ENCODE results near the gene TMX1. TPM values are rescaled to one million over a fixed set of nuclear protein-coding genes. Genes with fewer than 3 reads are reported as not detected.

Gene TMX1
- total RNA-seq, 4 donors from 2014 or later, result 6.4 to 58.6 (median 28.8) TPM

DNA sequence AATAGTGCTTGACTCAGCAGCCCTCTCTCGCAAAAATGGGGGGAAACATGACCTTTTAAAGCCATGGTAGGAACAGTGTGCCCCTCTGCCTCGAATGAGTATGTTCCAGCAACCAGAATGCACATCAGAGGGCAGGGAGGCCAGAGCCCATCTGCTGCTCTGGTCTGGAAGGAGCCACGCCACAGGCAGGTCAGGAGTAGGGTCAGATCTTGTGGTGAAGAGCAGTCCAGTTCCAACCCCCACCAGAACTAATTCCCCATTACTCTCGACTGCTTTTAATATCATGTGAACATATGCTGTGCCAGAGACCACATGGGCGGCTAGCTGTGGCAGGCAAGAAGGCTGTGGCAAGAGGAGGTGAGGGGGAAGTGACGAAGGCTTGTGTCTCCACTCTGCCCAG lies 34.6 kb upstream of the TMX1 start:
- Histone ChIP-seq H3K9me3 (no peaks in the 10 kb centered on the region), H3K4me1 (no peaks in the 10 kb centered on the region), H3K4me3 (no peak overlapping the region), H3K27me3 (no peaks in the 10 kb centered on the region), H3K27ac (no peak overlapping the region), H3K36me3 (no peaks in the 10 kb centered on the region)
- intact Hi-C loops (cut with DNase I; ENCODE audit: low total_unique reads), result no loop called here
- no peak for DNase-seq
- TF ChIP-seq POLR2A (IDR thresholded peaks at IDR 0.05), result no peak
- TF ChIP-seq, protein P1, sequence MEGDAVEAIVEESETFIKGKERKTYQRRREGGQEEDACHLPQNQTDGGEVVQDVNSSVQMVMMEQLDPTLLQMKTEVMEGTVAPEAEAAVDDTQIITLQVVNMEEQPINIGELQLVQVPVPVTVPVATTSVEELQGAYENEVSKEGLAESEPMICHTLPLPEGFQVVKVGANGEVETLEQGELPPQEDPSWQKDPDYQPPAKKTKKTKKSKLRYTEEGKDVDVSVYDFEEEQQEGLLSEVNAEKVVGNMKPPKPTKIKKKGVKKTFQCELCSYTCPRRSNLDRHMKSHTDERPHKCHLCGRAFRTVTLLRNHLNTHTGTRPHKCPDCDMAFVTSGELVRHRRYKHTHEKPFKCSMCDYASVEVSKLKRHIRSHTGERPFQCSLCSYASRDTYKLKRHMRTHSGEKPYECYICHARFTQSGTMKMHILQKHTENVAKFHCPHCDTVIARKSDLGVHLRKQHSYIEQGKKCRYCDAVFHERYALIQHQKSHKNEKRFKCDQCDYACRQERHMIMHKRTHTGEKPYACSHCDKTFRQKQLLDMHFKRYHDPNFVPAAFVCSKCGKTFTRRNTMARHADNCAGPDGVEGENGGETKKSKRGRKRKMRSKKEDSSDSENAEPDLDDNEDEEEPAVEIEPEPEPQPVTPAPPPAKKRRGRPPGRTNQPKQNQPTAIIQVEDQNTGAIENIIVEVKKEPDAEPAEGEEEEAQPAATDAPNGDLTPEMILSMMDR (IDR thresholded peaks at IDR 0.05), result no peak

DNA sequence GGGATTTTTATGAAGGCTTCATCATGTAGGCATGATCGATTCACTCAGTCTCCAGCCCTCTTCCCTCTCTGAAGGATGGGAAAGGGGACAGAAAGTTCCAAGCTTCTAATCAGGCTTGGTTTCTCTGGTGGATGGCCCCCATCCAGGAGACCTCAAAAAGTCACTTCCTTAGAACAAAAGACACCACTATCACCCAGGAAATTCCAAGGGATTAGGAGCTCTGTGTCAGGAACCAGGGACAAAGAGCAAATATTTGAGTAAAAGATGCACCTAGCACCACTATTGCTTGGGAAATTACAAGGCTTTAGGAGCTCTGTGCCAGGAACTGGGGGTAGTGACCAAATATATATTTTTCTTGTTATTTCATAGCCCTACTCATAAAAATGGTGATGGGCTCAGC lies 33.6 kb upstream of the TMX1 start:
- H3K27ac ChIP-seq, result no peak overlapping the region
- TF ChIP-seq, protein P1 (IDR thresholded peaks at IDR 0.05), result no peak
- TF ChIP-seq POLR2A (IDR thresholded peaks at IDR 0.05), result no peak
- H3K9me3 ChIP-seq, result no peaks in the 10 kb centered on the region
- no peaks in the 10 kb centered on the region for H3K27me3 ChIP-seq
- H3K4me3 ChIP-seq, result no peak overlapping the region
- H3K36me3 ChIP-seq, result no peaks in the 10 kb centered on the region
- no peaks in the 10 kb centered on the region for H3K4me1 ChIP-seq
- intact Hi-C loops (cut with DNase I; ENCODE audit: low total_unique reads), result no loop called here
- no peak for DNase-seq

DNA sequence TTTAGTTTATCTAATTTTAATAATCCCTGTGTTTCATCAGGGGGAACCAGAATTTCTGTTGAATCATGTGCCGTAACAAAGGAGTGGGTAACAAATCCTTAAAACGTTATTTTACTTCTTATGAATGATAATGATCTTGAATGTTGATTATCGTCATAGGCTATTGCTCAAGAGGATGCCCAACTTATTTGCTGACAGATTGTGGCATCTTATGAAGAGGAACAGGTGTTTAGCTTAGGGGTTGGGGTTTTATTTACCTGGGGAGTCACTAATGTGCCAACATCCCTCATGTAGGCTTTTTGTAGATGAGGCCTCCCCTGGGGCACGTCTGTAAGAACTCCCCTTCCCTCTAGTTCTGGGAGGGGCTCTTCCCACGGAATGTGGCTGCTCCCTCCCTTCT lies 32.4 kb upstream of the TMX1 start:
- TF ChIP-seq, protein P1 (IDR thresholded peaks at IDR 0.05), result no peak
- no peak for TF ChIP-seq POLR2A (IDR thresholded peaks at IDR 0.05)
- Histone ChIP-seq H3K4me3 (no peak overlapping the region), H3K27ac (no peak overlapping the region), H3K36me3 (no peaks in the 10 kb centered on the region), H3K4me1 (no peaks in the 10 kb centered on the region), H3K27me3 (no peaks in the 10 kb centered on the region), H3K9me3 (no peaks in the 10 kb centered on the region)
- no peak for DNase-seq
- intact Hi-C loops (cut with DNase I; ENCODE audit: low total_unique reads), result no loop called here

DNA sequence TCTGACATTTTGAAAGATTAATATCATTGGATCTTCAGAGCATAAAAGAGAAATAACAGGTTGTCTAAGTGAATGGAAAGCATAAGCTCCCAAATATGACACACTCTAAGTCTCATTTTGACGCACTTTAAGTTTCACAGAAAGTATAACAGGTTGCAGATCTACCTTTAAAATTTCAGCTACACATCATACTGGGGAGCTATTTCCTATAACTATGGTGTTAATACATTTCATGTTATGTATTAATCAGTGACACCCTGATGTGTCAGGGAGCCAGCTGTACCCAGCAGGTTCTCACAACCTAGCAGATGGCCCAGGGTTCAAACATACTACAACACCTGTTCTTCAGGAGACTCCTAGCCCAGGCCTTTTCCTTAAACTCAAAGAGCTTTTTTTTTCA lies 31.1 kb upstream of the TMX1 start:
- Histone ChIP-seq H3K36me3 (no peaks in the 10 kb centered on the region), H3K4me3 (no peak overlapping the region), H3K27me3 (no peaks in the 10 kb centered on the region), H3K9me3 (no peaks in the 10 kb centered on the region), H3K27ac (no peak overlapping the region), H3K4me1 (no peaks in the 10 kb centered on the region)
- TF ChIP-seq, protein P1 (IDR thresholded peaks at IDR 0.05), result no peak
- no peak for TF ChIP-seq POLR2A (IDR thresholded peaks at IDR 0.05)
- no peak for DNase-seq
- intact Hi-C loops (cut with DNase I; ENCODE audit: low total_unique reads), result no loop called here

DNA sequence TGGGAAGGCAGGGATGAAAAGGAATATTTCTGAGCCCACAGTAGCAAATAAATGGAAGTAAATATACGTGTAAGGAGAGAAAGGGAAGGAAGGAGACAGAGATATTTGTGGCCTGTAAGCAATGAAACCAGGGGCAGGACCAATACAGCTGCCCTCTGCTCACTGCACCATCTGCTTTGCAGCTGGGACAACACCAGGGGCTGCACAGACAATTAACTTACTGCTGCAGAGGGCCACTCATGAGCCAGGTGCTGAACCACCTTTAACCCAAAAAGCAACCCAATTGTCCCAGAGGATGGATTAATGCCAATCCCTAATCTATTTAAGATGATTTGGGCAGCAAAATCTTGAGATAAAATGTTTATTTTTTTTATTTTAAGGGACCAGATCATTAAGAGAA lies 30.6 kb upstream of the TMX1 start:
- H3K9me3 ChIP-seq, result no peaks in the 10 kb centered on the region
- no peak overlapping the region for H3K4me3 ChIP-seq
- H3K27me3 ChIP-seq, result no peaks in the 10 kb centered on the region
- TF ChIP-seq, protein P1 (IDR thresholded peaks at IDR 0.05), result no peak
- no peak for TF ChIP-seq POLR2A (IDR thresholded peaks at IDR 0.05)
- H3K36me3 ChIP-seq, result no peaks in the 10 kb centered on the region
- H3K27ac ChIP-seq, result no peak overlapping the region
- H3K4me1 ChIP-seq, result no peaks in the 10 kb centered on the region
- no peak for DNase-seq
- intact Hi-C loops (cut with DNase I; ENCODE audit: low total_unique reads), result no loop called here

Data from uterus (tissue), 4 donors.